Activated CD4-positive, alpha-beta T cell treated with anti-CD3 and anti-CD28 coated beads, Interleukin-2, amount 50 U/mL, for 1 hour (primary cell): Measurements from ENCODE around the gene PTGES2.
"Not testable (repeated sequence)": the region's sequence is repeated elsewhere in the genome, so short reads cannot be mapped to it uniquely, and the experiment has no call there.

Source experiments
- DNase-seq: peaks from one replicate; pipeline ENCODE4 v3.0.0-alpha.2; 2020

Gene PTGES2

DNA sequence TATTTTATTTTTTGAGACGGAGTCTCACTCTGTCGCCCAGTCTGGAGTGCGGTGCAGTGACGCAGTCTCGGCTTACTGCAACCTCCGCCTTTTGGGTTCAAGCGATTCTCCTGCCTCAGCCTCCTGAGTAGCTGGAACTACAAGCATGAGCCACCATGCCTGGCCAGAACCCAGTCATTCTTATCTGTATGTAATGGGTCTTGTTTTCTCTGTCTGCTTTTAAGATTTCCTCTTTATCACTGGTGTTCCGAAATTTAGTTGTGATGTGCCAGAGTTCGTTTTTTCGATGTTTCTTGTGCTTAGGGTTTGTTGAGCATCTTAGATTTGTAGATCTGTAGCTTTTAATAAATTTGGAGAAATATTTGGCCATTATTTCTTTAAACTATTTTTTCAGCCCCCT lies 40.3 kb downstream of the PTGES2 start:
- DNase-seq: no peak

DNA sequence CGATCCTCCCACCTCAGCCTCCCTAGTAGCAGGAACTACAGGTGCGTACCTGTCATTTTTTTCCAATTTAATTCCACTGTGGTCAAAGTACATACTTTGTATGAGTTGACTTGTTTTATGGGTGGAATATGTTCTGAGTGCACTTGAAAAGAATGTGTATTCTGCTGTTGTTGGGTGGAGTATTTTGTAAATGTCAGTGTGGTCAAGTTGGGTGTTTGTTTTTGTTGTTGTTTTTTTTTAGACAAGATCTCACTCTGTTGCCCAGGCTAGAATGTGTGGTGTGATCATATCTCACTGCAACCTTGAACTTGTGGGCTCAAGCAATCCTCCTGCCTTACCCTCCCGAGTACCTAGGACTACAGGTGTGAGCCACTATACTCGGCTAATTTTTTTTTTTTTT lies 41.6 kb downstream of the PTGES2 start:
- DNase-seq: no peak

DNA sequence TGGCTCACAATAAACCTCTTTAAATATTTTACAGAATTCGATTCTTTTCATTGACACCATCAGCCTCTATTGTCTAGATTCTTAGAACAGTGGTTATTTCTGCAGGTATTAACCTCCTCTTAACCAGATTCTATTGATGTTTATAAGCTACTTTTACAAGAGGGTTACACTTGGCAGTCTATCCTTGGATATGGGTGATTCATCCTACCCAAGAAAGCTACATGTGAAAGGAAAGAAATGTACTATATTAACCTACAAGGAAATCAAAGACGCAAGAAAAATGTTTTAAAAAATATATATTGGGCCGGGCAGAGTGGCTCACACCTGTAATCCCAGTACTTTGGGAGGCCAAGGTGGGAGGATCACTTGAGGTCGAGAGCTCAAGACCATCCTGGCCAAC lies 42.8 kb downstream of the PTGES2 start:
- no peak for DNase-seq

DNA sequence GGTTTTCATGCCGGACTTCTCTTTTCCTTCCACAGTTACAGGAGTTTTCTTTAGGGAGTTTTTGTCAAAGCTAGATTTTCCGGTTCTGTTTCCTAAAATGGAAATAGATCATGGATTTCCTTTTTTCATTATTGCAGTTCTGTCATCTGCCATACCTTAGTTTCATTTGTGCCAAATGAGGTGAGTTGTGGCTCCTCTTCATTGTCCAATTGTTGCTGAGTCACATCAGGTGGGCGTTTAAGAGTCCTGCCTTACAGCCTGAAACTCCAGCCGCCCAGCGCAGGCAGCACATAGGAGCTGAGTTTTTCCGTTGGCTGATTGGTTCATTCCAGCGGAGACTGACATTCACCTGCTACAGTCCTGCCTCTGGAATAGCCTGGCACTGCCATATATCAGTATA lies 45.4 kb downstream of the PTGES2 start:
- no peak for DNase-seq

DNA sequence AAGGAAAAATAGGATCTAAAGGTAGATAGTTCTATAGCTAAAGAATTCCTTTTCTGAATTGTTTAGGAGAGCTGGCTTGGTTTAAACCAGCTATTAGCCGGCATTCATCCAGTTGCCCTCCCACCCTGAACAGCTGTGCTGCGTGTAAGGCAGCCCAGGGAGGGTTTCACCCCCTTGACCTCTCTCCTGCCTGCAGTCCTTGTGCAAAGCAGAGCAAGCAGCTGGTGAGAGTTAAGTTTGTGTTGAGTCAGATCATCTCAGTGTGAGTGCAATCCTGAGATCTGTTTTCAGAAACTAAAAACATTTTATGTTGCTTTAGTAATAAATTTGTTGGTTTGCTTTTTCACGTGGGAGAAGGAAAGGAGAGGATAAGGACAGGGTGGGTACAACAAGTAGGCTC lies 46.5 kb downstream of the PTGES2 start:
- no peak for DNase-seq

DNA sequence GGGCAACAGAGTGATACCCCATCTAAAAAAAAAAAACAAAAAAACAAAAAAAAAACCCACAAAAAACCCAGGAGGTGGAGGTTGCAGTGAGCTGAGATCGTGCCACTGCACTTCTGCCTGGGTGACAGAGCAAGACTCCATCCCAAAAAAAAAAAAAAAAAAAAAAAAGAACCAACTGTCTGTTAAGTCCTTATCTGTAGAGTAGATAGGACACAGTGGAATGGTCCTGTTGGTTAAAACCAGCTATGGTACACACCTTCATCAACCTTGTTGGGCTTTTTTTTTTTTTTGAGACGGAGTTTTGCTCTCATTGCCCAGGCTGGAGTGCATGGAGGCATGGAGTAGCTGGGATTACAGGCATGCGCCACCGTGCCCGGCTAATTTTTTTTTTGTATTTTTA lies 47.3 kb downstream of the PTGES2 start:
- DNase-seq: no peak

DNA sequence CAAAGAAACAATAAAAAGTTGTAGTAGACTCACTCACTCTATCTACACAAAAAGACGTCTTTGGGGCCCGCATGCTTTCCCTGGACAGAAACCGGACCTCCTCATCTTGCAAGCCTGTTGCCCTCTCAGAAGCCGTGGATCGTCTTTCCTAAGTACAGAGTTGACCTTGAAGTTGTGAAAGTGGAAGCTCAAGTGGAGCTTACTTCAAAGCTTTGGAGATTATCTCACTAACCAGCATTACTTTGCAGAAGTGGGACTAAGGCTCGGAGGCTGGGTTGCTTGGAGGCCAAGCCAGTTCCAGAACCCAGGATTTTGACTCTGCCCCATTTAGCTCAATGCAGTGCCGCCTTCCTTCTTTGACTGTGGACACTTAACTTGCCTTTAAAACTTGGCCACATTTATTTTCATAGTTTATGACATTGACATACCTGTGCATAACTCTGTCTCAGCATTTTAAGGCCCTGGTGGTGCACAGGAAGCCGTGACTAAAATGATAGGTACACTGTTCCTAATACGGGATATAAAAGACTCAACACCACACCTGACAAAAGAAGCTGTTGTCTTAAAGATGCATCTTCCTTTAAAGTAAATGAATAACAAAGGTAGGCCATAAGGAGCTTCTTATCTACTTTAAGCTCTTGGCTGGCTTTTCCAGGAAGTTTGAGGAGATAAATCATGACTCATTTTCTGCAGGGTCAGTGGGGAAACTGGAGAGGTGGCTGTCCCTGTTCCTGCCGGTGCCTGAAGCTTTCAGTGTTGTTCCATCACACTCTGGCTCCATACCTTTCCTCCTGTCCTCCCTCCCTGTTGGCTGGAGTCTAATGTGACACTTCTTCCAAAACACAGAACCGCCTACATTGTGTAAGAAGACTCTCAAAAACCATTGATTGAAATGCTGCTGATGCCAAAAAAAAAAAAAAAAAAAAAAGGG lies 48.8 kb downstream of the PTGES2 start:
- DNase-seq: no peak

DNA sequence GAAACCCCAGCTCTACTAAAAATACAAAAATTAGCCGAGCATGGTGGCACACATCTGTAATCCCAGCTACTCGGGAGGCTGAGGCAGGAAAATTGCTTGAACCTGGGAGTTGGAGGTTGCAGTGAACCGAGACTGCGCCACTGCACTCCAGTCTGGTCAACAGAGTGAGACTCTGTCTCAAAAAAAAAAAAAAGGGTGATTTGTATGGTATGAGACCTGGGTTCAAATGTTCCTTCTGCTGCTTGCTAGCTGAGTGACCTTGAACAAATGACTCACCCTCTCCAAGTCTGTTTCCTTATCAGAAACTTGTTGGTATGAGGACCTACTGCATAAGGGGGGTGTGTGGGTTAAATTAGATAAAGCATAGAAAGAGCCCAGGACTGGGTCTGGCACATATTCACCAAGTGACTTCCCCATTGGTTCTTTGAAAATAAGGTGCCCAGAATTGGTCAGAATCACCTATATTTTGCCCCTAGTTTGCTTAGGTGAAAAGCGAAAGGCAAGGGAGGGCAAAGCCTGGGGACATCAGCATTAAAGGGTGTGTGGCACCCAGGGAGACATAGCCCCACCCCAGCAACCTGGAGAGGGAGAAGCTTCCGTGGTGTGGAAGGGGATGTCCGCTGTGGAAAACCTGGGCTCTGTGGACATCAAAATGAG lies 49.6 kb downstream of the PTGES2 start:
- DNase-seq: no peak

DNA sequence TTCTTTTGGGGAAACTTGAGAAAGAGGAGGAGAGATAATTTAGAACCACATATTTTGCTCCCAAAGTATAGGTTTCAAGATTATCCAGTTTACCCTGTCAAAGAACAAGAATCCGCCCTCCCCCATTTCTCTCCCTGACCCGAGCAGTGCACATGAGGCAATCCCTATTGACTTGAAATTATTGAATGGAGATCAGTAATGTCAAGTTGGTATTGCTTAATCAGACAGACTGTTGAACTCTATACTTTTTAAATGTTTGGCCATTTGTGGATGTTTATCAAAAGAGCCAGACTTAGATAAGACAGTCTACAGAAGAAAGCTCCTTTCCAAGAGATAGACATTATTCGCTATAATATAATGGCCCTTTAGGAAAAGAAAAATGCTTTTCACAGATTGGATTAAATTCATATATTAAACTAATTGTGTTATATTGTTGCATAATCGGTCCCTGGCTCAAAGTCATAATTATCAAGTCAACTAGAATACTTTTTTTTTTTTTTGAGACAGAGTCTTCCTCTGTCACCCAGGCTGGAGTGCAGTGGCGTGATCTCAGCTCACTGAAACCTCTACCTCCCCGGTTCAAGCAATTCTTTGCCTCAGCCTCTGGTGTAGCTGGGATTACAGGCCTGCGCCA lies 54.2 kb downstream of the PTGES2 start:
- no peak for DNase-seq

DNA sequence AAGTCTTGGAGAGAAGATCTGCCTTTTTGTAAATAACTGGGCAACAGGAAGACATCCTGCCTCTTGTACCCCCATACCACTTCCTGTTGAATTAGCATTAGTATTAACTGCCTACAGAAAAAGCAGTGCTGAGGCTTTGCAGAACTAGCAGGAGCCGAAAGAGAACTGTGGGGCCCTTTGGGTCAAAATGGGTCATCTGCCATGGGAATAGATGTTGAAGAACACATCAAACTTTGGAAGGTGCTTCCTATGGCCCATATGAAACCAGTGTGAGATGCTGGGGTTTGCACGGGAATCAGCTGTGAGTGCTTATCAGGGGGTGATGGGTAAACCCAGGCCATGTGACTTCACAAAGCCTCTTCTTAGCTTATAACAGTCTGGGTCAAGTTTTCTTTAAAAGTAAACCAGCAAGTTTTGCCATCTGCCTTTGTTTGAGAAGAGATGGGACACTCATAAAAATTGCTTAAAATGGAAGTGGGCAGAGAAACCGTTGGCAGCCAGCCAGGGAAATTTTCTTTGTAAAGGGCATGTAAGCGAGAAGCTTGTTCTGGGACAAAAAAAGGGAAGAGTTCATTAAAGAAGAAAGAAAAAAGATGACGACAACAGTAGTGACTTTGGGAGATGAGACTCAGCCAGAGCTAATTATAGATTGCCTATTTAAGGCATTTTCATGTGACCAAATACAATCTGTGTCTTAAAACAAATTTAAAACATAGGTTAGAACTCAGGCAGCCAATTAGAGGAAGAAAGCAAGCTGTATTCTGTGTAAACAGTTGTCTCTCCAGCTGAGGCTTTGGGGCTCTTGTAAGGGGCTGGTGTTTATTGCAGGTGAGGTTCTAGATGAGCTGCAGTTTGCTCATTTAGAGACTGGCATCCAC lies 55.1 kb downstream of the PTGES2 start:
- peak; percentile 43 for DNase-seq

DNA sequence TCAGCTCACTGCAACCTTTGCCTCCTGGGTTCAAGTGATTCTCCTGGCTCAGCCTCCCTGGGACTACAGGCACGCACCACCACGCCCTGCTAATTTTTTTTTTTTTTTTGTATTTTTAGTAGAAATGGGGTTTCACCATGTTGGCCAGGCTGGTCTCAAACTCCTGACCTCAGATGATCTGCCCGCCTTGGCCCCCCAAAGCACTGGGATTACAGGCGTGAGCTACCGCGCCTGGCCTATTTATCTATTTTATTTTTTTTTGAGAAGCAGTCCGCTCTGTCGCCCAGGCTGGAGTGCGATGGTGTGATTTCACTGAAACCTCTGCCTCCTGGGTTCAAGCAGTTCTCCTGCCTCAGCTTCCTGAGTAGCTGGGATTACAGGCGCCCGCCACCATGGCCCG lies 56.1 kb downstream of the PTGES2 start:
- not testable (repeated sequence) for DNase-seq

DNA sequence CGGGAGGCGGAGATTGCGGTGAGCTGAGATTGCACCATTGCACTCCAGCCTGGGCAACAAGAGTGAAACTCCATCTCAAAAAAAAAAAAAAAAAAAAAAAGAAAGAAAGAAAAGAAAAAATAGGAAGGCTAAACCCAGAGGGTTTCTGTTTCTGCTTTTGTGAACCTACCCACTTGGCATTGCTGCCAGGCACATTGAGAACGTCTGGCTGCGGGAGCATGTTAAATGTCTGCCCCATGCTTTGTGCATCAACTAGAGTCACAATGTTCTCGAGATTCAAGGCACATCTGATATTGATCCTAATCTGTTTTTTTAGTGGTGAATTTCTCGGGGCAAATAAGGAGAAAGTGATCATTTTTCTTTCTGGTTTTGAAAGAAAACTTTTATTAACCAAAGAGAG lies 56.7 kb downstream of the PTGES2 start:
- no peak for DNase-seq
